OCI-M2 (cell line): ENCODE data around the gene ACOT13.
"Not testable (repeated sequence)": the region's sequence is repeated elsewhere in the genome, so short reads cannot be mapped to it uniquely, and the experiment has no call there.

Experiments
- DNase-seq: peaks from one replicate; lab custom pipeline; 2025; ENCODE audit not compliant: unreplicated experiment; lab: John Stamatoyannopoulos, UW

The ACOT13 gene

DNA sequence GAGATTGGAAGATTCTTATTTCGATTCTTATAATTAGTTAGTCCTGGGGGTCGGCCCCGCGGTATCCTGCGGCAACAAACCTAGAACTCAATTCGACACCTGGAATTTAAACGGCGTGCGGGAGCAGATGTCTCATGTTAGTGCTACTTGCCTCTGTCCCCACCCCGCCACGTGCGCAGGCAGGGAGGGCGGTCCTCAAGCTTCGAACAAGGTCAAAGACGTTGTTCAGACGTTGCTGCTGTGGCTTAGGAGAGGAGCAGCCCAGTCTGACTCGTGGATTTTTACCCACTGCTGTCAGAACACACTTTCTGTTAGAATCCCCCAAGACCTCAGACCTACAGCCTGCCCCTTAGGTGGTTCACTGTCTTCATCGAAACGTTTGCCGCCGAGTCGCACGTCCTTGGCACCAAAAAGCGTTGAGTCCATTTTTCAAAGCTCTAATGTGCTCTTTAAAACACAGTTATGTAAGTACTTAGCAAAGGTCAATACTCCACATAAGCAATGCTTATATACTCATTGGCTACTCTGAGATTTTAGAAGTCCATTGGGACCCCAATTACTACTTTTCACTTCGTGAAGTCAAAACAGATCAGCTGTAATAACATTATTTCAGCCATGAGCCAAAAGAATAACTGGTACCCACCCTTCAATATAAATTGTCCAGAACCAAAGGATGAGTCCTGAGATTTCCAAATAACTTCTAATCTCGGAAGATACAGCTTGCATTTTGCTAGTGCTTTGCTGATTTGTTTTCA, 54.8 kb downstream of the ACOT13 start:
- no peak for DNase-seq

DNA sequence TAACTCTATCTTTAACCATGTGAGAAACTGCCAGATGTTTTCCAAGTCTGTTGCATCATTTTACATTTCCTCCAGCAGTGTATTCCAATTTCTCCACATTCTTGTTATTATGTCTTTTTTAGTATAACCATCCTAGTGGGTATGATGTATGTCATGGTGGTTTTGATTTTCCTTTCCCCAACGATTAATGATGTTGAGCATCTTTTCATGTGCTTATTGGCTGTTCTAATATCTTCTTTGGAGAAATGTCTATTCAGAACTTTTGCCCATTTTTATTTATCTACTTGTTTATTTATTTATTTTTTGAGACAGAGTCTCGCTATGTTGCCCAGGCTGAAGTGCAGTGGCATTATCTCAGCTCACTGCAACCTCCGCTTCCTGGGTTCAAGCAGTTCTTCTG, 56.4 kb downstream of the ACOT13 start:
- DNase-seq = no peak

GRCh38 chr6:24730653-24731052, 63.8 kb downstream of the ACOT13 start:
- not testable (repeated sequence) for DNase-seq

DNA sequence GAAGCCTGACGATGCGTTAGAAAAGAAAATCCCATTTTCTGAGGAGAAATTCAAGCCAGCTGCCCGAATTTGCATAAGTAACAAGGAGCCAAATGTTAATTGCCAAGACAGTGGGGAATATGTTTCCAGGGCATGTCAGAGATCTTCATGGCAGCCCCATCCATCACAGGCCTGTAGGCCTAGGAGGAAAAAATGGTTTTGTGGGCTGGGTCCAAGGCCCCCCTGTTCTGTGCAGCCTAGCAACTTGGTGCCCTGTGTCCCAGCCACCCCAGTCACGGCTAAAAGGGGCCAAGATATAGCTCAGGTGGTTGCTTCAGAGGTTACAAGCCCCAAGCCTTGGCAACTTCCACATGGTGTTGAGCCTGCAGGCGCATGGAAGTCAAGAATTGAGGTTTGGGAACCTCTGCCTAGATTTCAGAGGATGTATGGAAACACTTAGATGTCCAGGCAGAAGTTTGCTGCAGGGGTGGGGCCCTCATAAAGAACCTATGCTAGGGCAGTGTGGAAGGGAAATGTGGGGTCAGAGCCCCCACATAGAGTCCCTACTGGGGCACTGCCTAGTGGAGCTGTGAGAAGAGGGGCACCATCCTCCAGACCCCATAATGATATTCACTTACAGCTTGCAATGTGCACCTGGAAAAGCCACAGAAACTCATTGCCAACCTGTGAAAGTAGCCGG, 64.7 kb downstream of the ACOT13 start:
- DNase-seq = not testable (repeated sequence)

GRCh38 chr6:24734166-24734565, 67.3 kb downstream of the ACOT13 start:
- no peak for DNase-seq

DNA sequence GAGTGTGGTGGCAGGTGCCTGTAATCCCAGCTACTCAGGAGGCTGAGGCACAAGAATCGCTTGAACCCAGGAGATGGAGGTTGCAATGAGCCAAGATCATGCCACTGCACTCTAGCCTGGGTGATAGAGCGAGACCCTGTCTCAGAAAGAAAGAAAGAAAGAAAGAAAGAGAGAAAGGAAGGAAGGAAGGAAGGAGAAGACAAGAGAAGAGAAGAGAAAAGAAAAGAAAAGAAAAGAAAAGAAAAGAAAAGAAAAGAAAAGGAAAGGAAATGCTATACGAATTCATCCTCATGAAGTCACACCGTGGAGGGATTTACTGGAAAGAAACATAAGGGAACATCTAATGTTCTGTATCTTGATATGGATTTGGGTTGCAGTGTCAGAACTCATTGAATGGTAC, 67.8 kb downstream of the ACOT13 start:
- DNase-seq = not testable (repeated sequence)

GRCh38 chr6:24738741-24739140, 71.9 kb downstream of the ACOT13 start:
- DNase-seq = no peak

DNA sequence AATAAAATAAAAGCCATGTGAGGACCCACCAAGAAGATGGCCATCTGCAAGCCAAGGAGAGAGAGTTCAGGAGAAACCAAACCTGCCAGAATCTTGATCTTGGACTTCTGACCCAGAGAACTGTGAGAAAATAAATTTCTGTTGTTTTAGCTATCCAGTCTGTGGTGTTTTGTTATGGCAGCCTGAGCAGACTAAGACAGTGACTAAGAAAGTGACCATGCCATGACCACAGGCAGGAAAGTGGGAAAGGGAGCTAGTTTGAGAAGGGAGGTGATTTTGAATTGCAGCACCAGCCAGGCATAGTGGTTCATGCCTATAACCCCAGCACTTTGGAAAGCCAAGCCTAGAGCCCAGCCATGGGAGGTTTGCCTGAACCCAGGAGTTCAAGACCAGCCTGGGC, 74.0 kb downstream of the ACOT13 start:
- no peak for DNase-seq

DNA sequence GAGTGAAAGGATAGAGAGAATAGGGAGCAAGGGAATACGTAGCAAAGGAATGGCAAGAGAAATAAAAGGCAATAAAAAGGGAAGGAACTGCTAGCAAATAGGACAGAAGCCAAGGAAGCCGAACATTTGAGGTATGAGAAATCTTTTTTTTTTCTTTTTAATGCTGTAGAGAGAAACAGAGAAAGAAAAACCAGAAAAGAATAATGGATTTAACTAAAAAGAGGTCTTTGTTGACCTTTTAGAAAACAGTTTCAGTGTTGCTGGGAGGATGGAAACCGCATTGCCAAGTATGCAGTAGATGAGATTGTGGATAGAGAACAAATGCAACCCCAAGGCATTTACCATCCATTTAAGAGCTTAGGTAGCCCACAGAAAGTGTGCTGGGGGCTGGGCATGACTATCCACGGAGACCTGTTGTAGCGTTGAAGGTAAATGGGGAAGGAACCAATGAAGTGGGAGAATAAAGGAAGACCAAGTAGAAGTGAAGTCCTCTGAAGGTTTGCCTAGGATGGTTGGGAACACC, 75.4 kb downstream of the ACOT13 start:
- no peak for DNase-seq

DNA sequence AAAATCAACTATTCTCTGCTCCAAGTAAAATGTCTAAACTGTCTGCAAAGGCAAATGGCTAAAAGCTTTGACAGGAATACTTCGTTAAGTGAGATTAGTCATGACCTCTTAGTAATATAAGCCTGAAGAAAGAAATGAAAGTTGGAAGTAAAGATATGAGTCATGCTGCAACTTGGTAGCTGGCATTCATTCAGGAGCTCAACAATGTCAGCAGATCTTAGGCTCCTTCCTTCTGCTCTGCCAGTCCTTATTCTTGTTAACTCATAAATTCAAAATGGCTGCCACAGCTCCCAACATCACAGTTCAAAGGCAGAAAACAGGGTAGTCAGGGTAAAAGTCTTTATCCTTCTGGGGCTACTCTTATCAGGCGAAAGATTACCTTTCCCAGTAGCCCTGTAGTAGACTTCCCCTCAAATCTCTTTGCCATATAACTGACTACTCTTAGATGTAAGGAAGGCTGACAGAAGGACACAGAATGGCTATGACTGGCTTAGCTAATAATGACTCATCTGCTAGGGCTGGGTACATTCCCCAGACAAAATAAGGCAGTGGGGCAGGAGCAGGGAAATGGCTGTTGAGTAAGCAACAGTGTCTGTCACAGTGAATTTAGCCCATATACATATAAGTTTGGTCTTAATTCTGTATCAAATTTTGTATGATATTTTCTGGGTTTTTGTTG, 76.5 kb downstream of the ACOT13 start:
- DNase-seq = no peak

GRCh38 chr6:24743944-24744335, 77.1 kb downstream of the ACOT13 start:
- no peak for DNase-seq

- DNase-seq = no peak
These were observed 78.0 kb downstream of the ACOT13 start for GRCh38 chr6:24744911-24745310.

- DNase-seq = no peak
These were observed 82.4 kb downstream of the ACOT13 start for GRCh38 chr6:24749297-24749696.

DNA sequence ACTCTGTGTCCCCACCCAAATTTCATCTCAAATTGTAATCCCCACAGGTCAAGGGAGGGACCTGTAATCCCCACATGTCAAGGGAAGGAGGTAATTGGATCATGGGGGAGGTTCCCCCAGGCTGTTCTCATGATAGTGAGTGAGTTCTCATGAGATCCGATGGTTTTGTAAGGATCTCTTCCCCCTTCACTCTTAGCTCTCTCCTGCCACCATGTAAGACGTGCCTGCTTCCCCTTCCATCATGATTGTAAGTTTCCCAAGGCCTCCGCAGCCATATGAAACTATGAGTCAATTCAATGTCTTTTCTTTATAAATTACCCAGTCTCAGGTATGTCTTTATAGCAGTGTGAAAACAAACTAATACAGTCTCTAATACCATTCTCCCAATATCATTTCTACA, 84.0 kb downstream of the ACOT13 start:
- DNase-seq = not testable (repeated sequence)

- no peak for DNase-seq
These were observed 85.6 kb downstream of the ACOT13 start for GRCh38 chr6:24752503-24752902.

DNA sequence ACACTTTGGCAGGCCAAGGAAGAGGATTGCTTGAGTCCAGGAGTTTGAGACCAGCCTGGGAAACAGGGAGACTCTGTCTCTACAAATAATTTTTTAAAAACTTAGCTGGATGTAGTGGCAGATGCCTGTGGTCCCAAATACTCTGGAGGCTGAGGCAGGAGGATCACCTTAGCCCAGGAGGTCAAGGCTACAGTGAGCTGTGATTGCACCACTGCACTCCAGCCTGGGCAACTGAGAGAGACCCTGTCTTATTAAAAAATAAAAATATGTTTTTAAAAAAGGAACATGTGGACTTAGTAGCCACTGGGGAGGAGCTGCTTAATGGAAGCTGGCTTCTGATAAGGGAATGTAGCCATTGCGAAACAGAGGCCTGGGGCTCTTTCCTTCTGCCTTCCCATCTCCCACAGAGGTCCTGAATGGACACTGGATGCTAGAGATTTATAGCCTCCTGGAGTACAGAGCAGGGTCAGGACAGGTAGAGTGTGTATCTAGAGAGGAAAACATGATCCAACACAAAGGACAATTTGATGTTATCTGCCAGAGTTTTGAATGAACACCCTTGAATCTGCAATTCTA, 86.1 kb downstream of the ACOT13 start:
- no peak for DNase-seq

DNA sequence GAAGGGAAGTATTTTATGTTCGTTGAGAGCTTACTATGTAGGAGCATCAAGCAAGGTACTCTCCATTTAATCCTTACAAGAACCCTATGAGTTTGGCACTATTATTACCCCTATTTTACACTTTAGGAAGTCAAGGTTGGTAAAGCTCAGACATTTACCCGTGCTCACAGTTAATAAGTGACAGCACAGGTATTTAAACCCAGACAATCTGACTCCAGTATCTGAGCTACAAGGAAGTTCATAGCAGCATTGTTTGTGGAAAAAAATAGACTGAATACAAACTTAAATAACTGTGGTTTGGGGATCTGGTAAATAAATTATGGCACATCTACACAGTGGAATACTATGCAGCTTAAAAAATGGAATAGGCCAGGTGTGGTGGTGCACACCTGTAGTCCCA, 86.7 kb downstream of the ACOT13 start:
- DNase-seq = no peak

DNA sequence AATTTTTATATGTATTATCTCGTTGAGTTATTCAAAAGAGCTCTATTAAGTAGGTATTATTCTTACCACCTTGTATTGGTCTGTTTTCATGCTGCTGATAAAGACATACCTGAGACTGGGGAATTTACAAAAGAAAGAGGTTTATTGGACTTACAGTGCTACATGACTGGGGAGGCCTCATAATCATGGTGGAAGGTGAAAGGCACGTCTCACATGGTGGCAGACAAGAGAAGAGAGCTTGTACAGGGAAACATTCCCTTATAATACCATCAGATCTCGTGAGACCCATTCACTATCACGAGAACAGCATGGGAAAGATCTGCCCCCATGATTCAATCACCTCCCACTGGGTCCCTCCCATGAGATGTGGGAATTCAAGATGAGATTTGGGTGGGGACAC, 87.5 kb downstream of the ACOT13 start:
- not testable (repeated sequence) for DNase-seq
